Kidney (tissue), 22 donors: Measurements from ENCODE around the gene ARL5C. TPM values are rescaled to one million over a fixed set of nuclear protein-coding genes. Genes with fewer than 3 reads are reported as not detected.

Experiments used
- DNase-seq, 5 donors: peaks; one replicate each; pipeline ENCODE4 v3.0.0-alpha.2; 2013 to 2020
- FAIRE-seq: peaks from 2 replicates; lab custom pipeline; 2012; peaks lifted over from hg19 to GRCh38; lab: Jason Lieb, UNC
- H3K27ac ChIP-seq, 2 donors: one replicate each; pipeline ENCODE4 v1.7.0; 2013; ENCODE audit warnings: low read depth in 2 of 2, low read length in 2 of 2, inconsistent platforms in 1 of 2
- H3K27me3 ChIP-seq: one replicate; pipeline ENCODE4 v1.7.1; 2013; ENCODE audit warnings: low read length, inconsistent platforms; ENCODE audit not compliant: control insufficient read depth, insufficient read depth
- H3K36me3 ChIP-seq, 3 donors: one replicate each; pipeline versions ENCODE4 v1.7.0 to v1.7.1; 2013; ENCODE audit warnings: low read length in 3 of 3, control low read depth in 1 of 3, inconsistent platforms in 1 of 3; ENCODE audit not compliant: insufficient read depth in 3 of 3, control insufficient read depth in 2 of 3
- H3K4me1 ChIP-seq, 3 donors: one replicate each; pipeline versions ENCODE4 v1.7.0 to v1.7.1; 2013; ENCODE audit warnings: low read length in 3 of 3, inconsistent platforms in 1 of 3, low read depth in 1 of 3; ENCODE audit not compliant: control insufficient read depth in 2 of 3, insufficient read depth in 2 of 3
- H3K4me3 ChIP-seq, 3 donors: one replicate each; pipeline versions ENCODE4 v1.7.0 to v1.8.1; 2013; ENCODE audit warnings: low read length in 3 of 3, control low read depth in 1 of 3, inconsistent platforms in 1 of 3
- H3K9ac ChIP-seq, 3 donors: one replicate each; pipeline versions ENCODE4 v1.7.0 to v1.7.1; 2013; ENCODE audit warnings: low read length in 3 of 3, control low read depth in 1 of 3, inconsistent platforms in 1 of 3
- H3K9me3 ChIP-seq, 3 donors: one replicate each; pipeline versions ENCODE4 v1.7.0 to v1.7.1; 2013; ENCODE audit warnings: low read length in 3 of 3, control low read depth in 1 of 3, inconsistent platforms in 1 of 3; ENCODE audit not compliant: control insufficient read depth in 2 of 3, insufficient read depth in 1 of 3
- CTCF ChIP-seq: IDR thresholded peaks from 3 replicates; pipeline ENCODE4 v1.5.1; 2012; ENCODE audit warnings: mild to moderate bottlenecking, moderate library complexity, borderline replicate concordance; ENCODE audit not compliant: insufficient read depth; ENCODE audit errors: extremely low read depth
- intact Hi-C: fragments of 100-400 bp; cut with DNase I; formaldehyde crosslinking; loops from one replicate; pipeline ENCODE4 v1.11.1; 2022
- long read RNA-seq, 10 donors: library from polyadenylated mRNA in 1 of 10; unstranded in 1 of 10; transcript quantifications; one replicate each; pipeline ENCODE4 v2.0.0 and lab custom pipeline, GENCODE V29; 2021 to 2026
- polyA plus RNA-seq: library from polyadenylated mRNA; stranded (reverse); fragments of 350-450 nt; fragmentation: Illumina TruSeq; extraction: RNeasy Lipid Tissue Mini Kit (QIAGEN cat#74804); gene quantifications from one replicate; pipeline ENCODE4 v1.2.3, GENCODE V29; 2014; ENCODE audit warnings: low read depth, low replicate concordance; ENCODE audit not compliant: insufficient read depth
- total RNA-seq: library from RNA; stranded (reverse); fragmentation: NEBNext Ultra II Directional; extraction: Animal tissue kit (Norgen Biotek cat#: 25700); gene quantifications from one replicate; pipeline ENCODE4 v1.2.1, GENCODE V29; 2021
- donor health status: control.
- donor health status: control.
- donor health status: control.
- donor health status: control.
- donor health status: control.
- donor health status: DM: yes; HTN: yes; CAD: no.
- donor health status: Normal renal cell carcinoma (clear cell type).

The ARL5C gene, protein sequence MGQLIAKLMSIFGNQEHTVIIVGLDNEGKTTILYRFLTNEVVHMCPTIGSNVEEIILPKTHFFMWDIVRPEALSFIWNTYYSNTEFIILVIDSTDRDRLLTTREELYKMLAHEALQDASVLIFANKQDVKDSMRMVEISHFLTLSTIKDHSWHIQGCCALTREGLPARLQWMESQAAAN
- total RNA-seq (not detected), polyA plus RNA-seq (not detected)
- long read RNA-seq, donor 1: 0 reads
- long read RNA-seq, donor 2: 0 reads
- long read RNA-seq, donor 3: 0 reads
- long read RNA-seq, donor 4: 0 reads
- long read RNA-seq, donor 5: 0 reads
- long read RNA-seq, donor 6, partial matches to known transcripts: 0 of 1 reads
- long read RNA-seq, donor 6, other reads (novel, unspliced or antisense): 0 of 1 reads
- long read RNA-seq, donor 7: 0 reads
- long read RNA-seq, donor 8: 0 reads
- long read RNA-seq, donor 9: 0 reads
- long read RNA-seq, donor 10: 0 reads

- no peak within 1 kb of the TSS for H3K27ac ChIP-seq
- H3K4me3 ChIP-seq: peak within 1 kb of the TSS; percentile 60 to 76 (median 63)
- no peaks in the 10 kb centered on the region for H3K9me3 ChIP-seq
- H3K27me3 ChIP-seq: no peaks in the 10 kb centered on the region
- DNase-seq (no peak), FAIRE-seq (no peak)
- H3K9ac ChIP-seq: peak within 1 kb of the TSS; percentile 26 to 53 (median 48)
- H3K36me3 ChIP-seq: no peaks in the 10 kb centered on the region
- intact Hi-C loops: no loop called here
- no peak for TF ChIP-seq CTCF
- peaks cover 0 to 8% (median 0%) of the 10 kb centered on the region in 3 donors for H3K4me1 ChIP-seq
Measured at GRCh38 chr17:39165841-39166349, at the start of gene ARL5C. ARL5C (minus strand) TSS chr17:39166161; CDS start chr17:39165760, 401 bp downstream.

- TF ChIP-seq CTCF: no peak
- peak in 1 of 5 donors; percentile 87 for DNase-seq
Measured at GRCh38 chr17:39213852-39214251, 47.9 kb upstream of the ARL5C start.

DNA sequence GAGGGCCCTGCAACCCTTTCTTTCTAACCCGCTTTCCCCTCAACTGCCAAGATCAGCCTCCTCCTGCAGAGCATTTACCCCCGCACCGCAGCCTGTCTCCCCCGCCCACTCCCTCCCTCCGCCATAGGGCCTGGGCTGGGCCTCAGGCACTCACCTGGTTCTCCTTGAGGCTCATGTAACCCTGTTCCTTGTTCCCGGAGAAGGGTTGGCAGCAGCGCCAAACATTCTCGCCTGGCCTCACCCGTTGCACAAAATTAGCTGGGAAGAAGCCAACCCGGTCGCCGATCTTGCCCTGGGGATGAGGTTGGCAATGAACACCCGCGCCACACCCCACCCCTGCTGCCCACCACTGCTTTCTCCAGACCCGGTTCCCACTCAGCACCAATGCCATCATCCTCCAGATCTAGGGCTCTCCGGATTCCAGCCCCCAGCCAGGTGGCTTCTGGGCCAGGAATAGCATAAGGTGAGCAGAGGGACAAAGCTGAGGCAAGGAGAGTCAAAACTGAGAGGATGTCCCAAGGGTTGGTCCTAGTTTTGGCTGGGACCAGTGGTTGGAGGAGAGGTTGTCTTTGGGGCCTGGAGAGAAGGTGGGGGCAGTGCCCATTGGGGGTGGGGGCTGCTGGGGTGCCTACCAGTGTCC, 47.0 kb upstream of the ARL5C start:
- no peak overlapping the region for H3K9ac ChIP-seq
- TF ChIP-seq CTCF: no peak
- H3K9me3 ChIP-seq: no peaks in the 10 kb centered on the region
- FAIRE-seq (no peak), DNase-seq (peak in 1 of 5 donors; percentile 83)
- H3K36me3 ChIP-seq: no peaks in the 10 kb centered on the region
- no peaks in the 10 kb centered on the region for H3K27me3 ChIP-seq
- H3K4me1 ChIP-seq: peaks cover 0 to 15% (median 0%) of the 10 kb centered on the region in 3 donors
- no peak overlapping the region for H3K27ac ChIP-seq
- H3K4me3 ChIP-seq: no peak overlapping the region
- intact Hi-C loops: no loop called here

More at GRCh38 chr17:39213852-39214251, 47.9 kb upstream of the ARL5C start:
- H3K9ac ChIP-seq: no peak overlapping the region
- no peaks in the 10 kb centered on the region for H3K36me3 ChIP-seq
- H3K9me3 ChIP-seq: no peaks in the 10 kb centered on the region
- H3K27me3 ChIP-seq: no peaks in the 10 kb centered on the region
- no peak for FAIRE-seq
- H3K4me3 ChIP-seq: no peak overlapping the region
- intact Hi-C loops: no loop called here
- peaks cover 0 to 13% (median 0%) of the 10 kb centered on the region in 3 donors for H3K4me1 ChIP-seq
- H3K27ac ChIP-seq: no peak overlapping the region
